HG03196 (cell line): Measurements from ENCODE around the gene FERMT2.

ENCODE experiments used
- ATAC-seq: cut with Tn5 transposase; IDR thresholded peaks from one replicate; pipeline ENCODE4 v1.9.1; 2021; ENCODE audit not compliant: unreplicated experiment

FERMT2 gene

DNA sequence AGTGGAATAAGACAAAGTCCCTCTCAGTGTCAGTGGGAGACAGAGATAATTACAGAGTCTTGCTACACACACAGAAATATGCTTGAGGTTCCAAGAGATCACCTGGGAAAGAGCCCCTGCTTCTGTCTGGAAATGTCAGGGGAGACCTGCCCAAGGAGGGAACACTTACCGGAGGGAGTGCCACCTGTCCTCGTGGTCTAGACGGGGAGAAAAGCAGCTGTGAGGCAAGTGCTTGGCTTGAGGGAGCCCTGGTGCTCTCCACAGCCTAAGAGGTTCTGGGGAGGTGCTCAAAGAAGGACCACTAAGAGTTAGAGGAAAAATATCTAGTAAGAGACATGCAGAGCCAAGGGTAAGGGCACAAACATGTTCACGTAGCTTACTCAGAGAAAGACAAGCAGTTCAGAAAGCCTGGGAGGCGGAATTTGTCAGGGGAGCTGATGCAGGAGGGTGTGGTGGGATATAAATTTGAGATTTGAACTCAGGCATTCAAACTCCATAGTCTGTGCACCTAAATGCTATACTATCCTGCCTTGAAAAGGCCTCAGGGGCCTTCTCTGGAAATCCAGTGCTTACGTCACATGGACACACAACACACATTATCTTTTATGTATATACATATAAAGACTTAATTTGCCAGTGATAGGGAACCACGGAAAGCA, 121.2 kb downstream of the FERMT2 start:
- no peak for ATAC-seq

DNA sequence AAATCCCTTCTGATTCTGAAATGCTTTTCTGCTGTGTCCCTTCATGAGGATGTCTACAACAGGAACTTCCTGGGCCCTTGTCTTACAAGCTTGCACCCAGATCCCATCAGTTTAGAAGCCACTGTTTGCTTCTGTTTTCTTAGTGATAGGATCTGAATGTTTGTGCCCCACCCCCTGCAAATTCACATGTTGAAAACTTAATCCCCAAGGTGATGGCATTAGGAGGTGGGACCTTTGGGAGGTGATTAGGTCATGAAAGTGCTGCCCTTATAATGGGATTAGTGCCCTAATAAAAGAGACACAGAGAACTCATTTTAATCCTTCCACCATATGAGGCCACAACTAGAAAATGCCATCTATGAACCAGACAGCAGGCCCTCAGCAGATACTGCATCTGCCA, 123.4 kb downstream of the FERMT2 start:
- no peak for ATAC-seq

GRCh38 chr14:52825085-52825484, 125.8 kb downstream of the FERMT2 start:
- ATAC-seq = no peak

GRCh38 chr14:52824462-52824861, 126.4 kb downstream of the FERMT2 start:
- ATAC-seq = no peak

GRCh38 chr14:52821805-52822250, 129.0 kb downstream of the FERMT2 start:
- no peak for ATAC-seq

GRCh38 chr14:52808101-52808500, 142.7 kb downstream of the FERMT2 start:
- no peak for ATAC-seq
